GM12878 (cell line): ENCODE measurements around the gene ACOT13. TPM values are rescaled to one million over a fixed set of nuclear protein-coding genes. Genes with fewer than 3 reads are reported as not detected.

Experiments
- BRCA1 ChIP-seq: IDR thresholded peaks from 2 replicates; pipeline ENCODE4 v1.6.1; 2011; ENCODE audit warnings: low read depth, low read length, improper control_type of control experiment
- CBX3 ChIP-seq: fragments of 200-600 bp; sonication (generic); IDR thresholded peaks from 2 replicates; pipeline ENCODE4 v1.6.1; 2016; ENCODE audit warnings: low read depth, borderline replicate concordance
- CHD4 ChIP-seq: fragments of 200-600 bp; sonication (generic); IDR thresholded peaks from 2 replicates; pipeline ENCODE4 v1.6.1; 2016; ENCODE audit warnings: mild to moderate bottlenecking
- FOXM1 ChIP-seq: IDR thresholded peaks from 2 replicates; pipeline ENCODE4 v1.6.1; 2012; ENCODE audit warnings: low read depth, mild to moderate bottlenecking, inconsistent platforms, low read length, moderate library complexity
- KAT2A ChIP-seq: conservative IDR thresholded peaks from 2 replicates; pipeline ENCODE4 v1.6.1; 2011; ENCODE audit warnings: low read depth, low read length; ENCODE audit not compliant: control insufficient read depth
- LARP7 ChIP-seq: fragments of 450-650 bp; IDR thresholded peaks from 2 replicates; pipeline ENCODE4 v1.6.1; 2017; ENCODE audit warnings: mild to moderate bottlenecking
- RFX5 ChIP-seq: IDR thresholded peaks from 2 replicates; pipeline ENCODE4 v1.6.1; 2011; ENCODE audit warnings: low read depth, low read length, improper control_type of control experiment
- RUNX3 ChIP-seq: IDR thresholded peaks from 2 replicates; pipeline ENCODE4 v1.6.1; 2012; ENCODE audit warnings: low read length, inconsistent platforms
- STAT1 ChIP-seq: fragments of 450-650 bp; conservative IDR thresholded peaks from 2 replicates; pipeline ENCODE4 v1.6.1; 2014; ENCODE audit warnings: antibody characterized with exemption, mild to moderate bottlenecking
- polyA plus RNA-seq, 11 experiments: library from polyadenylated mRNA; depleted of rRNA in 4 of 11; unstranded in 6 of 11; stranded (reverse) in 5 of 11; fragments of >200 nt; fragmentation: Nextera tagmentation in 4 of 11; fragmentation: Illumina TruSeq in 1 of 11; extraction: Ambion mirVana in 4 of 11; extraction: Trizol in 1 of 11; gene quantifications; 1 replicate in 1 of 11; 2 replicates in 10 of 11; pipeline versions ENCODE4 v1.2.1 to v1.2.3, GENCODE V29; 2011 to 2016; ENCODE audit warnings: inconsistent platforms in 2 of 11, missing spikeins in 2 of 11, low read depth in 1 of 11
- total RNA-seq, 4 experiments: library from RNA; depleted of rRNA in 3 of 4; stranded (reverse); fragments of >200 nt in 3 of 4; fragmentation: Illumina TruSeq in 1 of 4; extraction: Trizol in 1 of 4; gene quantifications; 2 replicates each; pipeline versions ENCODE4 v1.2.1 to v1.2.3, GENCODE V29; 2013 to 2021
- TF ChIP-seq, protein P1 (sequence below), 3 experiments: IDR thresholded peaks in 2 of 3; conservative IDR thresholded peaks in 1 of 3; 2 replicates each; pipeline ENCODE4 v1.5.1; 2011; ENCODE audit warnings: low read depth in 3 of 3, low read length in 3 of 3, mild to moderate bottlenecking in 3 of 3, control low read depth in 2 of 3, moderate library complexity in 2 of 3, inconsistent platforms in 1 of 3, mixed read lengths in 1 of 3; ENCODE audit not compliant: control insufficient read depth in 2 of 3, insufficient read depth in 1 of 3; ENCODE audit errors: extremely low read depth in 1 of 3
- TF ChIP-seq, protein P2 (sequence below): fragments of 450-650 bp; IDR thresholded peaks from 2 replicates; pipeline ENCODE4 v1.6.1; 2016; ENCODE audit warnings: mild to moderate bottlenecking, moderate library complexity, borderline replicate concordance
- TF ChIP-seq, protein P3 (sequence below): IDR thresholded peaks from 2 replicates; pipeline ENCODE4 v1.6.1; 2011; ENCODE audit warnings: mild to moderate bottlenecking, low read depth, low read length, moderate library complexity; ENCODE audit not compliant: insufficient replicate concordance
- TF ChIP-seq, protein P4 (sequence below): fragments of 450-650 bp; IDR thresholded peaks from 2 replicates; pipeline ENCODE4 v1.6.1; 2017; ENCODE audit warnings: mild to moderate bottlenecking, low read depth, inconsistent platforms; ENCODE audit not compliant: poor library complexity, severe bottlenecking
- TF ChIP-seq, protein P5 (sequence below): fragments of 450-650 bp; IDR thresholded peaks from 2 replicates; pipeline ENCODE4 v1.6.1; 2017; ENCODE audit warnings: mild to moderate bottlenecking, moderate library complexity

The ACOT13 gene
- total and polyA plus RNA-seq, 10 of the 15 experiments (the other 5 are each of a cell fraction or from before 2014, with no cell fraction given), result 6.0 to 60.6 (median 36.6) TPM

DNA sequence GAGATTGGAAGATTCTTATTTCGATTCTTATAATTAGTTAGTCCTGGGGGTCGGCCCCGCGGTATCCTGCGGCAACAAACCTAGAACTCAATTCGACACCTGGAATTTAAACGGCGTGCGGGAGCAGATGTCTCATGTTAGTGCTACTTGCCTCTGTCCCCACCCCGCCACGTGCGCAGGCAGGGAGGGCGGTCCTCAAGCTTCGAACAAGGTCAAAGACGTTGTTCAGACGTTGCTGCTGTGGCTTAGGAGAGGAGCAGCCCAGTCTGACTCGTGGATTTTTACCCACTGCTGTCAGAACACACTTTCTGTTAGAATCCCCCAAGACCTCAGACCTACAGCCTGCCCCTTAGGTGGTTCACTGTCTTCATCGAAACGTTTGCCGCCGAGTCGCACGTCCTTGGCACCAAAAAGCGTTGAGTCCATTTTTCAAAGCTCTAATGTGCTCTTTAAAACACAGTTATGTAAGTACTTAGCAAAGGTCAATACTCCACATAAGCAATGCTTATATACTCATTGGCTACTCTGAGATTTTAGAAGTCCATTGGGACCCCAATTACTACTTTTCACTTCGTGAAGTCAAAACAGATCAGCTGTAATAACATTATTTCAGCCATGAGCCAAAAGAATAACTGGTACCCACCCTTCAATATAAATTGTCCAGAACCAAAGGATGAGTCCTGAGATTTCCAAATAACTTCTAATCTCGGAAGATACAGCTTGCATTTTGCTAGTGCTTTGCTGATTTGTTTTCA lies 54.8 kb downstream of the ACOT13 start (continued):
- TF ChIP-seq, protein P1, sequence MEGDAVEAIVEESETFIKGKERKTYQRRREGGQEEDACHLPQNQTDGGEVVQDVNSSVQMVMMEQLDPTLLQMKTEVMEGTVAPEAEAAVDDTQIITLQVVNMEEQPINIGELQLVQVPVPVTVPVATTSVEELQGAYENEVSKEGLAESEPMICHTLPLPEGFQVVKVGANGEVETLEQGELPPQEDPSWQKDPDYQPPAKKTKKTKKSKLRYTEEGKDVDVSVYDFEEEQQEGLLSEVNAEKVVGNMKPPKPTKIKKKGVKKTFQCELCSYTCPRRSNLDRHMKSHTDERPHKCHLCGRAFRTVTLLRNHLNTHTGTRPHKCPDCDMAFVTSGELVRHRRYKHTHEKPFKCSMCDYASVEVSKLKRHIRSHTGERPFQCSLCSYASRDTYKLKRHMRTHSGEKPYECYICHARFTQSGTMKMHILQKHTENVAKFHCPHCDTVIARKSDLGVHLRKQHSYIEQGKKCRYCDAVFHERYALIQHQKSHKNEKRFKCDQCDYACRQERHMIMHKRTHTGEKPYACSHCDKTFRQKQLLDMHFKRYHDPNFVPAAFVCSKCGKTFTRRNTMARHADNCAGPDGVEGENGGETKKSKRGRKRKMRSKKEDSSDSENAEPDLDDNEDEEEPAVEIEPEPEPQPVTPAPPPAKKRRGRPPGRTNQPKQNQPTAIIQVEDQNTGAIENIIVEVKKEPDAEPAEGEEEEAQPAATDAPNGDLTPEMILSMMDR (IDR thresholded peaks at IDR 0.05 in 2 of 3, conservative IDR thresholded peaks at IDR 0.05 in 1 of 3; ENCODE audit: control insufficient read depth in 2 of 3, extremely low read depth in 1 of 3, insufficient read depth in 1 of 3, low read depth in 3 of 3, low read length in 3 of 3), result no peak
- TF ChIP-seq LARP7 (peak; percentile 86), CBX3 (no peak), KAT2A (no peak), BRCA1 (no peak), CHD4 (no peak), FOXM1 (no peak), STAT1 (0 out of 2 replicates have a peak, but pooled peaks have one; percentile 62), RFX5 (no peak; the same call in 1 of the 2 replicates), RUNX3 (peak; percentile 50; the same call in 1 of the 2 replicates)
- TF ChIP-seq, protein P2, sequence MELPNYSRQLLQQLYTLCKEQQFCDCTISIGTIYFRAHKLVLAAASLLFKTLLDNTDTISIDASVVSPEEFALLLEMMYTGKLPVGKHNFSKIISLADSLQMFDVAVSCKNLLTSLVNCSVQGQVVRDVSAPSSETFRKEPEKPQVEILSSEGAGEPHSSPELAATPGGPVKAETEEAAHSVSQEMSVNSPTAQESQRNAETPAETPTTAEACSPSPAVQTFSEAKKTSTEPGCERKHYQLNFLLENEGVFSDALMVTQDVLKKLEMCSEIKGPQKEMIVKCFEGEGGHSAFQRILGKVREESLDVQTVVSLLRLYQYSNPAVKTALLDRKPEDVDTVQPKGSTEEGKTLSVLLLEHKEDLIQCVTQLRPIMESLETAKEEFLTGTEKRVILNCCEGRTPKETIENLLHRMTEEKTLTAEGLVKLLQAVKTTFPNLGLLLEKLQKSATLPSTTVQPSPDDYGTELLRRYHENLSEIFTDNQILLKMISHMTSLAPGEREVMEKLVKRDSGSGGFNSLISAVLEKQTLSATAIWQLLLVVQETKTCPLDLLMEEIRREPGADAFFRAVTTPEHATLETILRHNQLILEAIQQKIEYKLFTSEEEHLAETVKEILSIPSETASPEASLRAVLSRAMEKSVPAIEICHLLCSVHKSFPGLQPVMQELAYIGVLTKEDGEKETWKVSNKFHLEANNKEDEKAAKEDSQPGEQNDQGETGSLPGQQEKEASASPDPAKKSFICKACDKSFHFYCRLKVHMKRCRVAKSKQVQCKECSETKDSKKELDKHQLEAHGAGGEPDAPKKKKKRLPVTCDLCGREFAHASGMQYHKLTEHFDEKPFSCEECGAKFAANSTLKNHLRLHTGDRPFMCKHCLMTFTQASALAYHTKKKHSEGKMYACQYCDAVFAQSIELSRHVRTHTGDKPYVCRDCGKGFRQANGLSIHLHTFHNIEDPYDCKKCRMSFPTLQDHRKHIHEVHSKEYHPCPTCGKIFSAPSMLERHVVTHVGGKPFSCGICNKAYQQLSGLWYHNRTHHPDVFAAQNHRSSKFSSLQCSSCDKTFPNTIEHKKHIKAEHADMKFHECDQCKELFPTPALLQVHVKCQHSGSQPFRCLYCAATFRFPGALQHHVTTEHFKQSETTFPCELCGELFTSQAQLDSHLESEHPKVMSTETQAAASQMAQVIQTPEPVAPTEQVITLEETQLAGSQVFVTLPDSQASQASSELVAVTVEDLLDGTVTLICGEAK, result no peak
- TF ChIP-seq, protein P3, sequence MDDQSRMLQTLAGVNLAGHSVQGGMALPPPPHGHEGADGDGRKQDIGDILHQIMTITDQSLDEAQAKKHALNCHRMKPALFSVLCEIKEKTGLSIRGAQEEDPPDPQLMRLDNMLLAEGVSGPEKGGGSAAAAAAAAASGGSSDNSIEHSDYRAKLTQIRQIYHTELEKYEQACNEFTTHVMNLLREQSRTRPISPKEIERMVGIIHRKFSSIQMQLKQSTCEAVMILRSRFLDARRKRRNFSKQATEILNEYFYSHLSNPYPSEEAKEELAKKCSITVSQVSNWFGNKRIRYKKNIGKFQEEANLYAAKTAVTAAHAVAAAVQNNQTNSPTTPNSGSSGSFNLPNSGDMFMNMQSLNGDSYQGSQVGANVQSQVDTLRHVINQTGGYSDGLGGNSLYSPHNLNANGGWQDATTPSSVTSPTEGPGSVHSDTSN, result no peak
- TF ChIP-seq, protein P4, sequence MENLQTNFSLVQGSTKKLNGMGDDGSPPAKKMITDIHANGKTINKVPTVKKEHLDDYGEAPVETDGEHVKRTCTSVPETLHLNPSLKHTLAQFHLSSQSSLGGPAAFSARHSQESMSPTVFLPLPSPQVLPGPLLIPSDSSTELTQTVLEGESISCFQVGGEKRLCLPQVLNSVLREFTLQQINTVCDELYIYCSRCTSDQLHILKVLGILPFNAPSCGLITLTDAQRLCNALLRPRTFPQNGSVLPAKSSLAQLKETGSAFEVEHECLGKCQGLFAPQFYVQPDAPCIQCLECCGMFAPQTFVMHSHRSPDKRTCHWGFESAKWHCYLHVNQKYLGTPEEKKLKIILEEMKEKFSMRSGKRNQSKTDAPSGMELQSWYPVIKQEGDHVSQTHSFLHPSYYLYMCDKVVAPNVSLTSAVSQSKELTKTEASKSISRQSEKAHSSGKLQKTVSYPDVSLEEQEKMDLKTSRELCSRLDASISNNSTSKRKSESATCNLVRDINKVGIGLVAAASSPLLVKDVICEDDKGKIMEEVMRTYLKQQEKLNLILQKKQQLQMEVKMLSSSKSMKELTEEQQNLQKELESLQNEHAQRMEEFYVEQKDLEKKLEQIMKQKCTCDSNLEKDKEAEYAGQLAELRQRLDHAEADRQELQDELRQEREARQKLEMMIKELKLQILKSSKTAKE, result no peak
- TF ChIP-seq, protein P5, sequence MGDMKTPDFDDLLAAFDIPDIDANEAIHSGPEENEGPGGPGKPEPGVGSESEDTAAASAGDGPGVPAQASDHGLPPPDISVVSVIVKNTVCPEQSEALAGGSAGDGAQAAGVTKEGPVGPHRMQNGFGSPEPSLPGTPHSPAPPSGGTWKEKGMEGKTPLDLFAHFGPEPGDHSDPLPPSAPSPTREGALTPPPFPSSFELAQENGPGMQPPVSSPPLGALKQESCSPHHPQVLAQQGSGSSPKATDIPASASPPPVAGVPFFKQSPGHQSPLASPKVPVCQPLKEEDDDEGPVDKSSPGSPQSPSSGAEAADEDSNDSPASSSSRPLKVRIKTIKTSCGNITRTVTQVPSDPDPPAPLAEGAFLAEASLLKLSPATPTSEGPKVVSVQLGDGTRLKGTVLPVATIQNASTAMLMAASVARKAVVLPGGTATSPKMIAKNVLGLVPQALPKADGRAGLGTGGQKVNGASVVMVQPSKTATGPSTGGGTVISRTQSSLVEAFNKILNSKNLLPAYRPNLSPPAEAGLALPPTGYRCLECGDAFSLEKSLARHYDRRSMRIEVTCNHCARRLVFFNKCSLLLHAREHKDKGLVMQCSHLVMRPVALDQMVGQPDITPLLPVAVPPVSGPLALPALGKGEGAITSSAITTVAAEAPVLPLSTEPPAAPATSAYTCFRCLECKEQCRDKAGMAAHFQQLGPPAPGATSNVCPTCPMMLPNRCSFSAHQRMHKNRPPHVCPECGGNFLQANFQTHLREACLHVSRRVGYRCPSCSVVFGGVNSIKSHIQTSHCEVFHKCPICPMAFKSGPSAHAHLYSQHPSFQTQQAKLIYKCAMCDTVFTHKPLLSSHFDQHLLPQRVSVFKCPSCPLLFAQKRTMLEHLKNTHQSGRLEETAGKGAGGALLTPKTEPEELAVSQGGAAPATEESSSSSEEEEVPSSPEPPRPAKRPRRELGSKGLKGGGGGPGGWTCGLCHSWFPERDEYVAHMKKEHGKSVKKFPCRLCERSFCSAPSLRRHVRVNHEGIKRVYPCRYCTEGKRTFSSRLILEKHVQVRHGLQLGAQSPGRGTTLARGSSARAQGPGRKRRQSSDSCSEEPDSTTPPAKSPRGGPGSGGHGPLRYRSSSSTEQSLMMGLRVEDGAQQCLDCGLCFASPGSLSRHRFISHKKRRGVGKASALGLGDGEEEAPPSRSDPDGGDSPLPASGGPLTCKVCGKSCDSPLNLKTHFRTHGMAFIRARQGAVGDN, result peak; percentile 96
